NB4 (cell line): ENCODE data around the gene PDIA5.

Source experiments
- DNase-seq: peaks from one replicate; pipeline ENCODE4 v3.0.0; 2010; ENCODE audit warnings: low read depth
- H3K4me3 ChIP-seq: one replicate; pipeline ENCODE4 v1.5.1; 2011; ENCODE audit warnings: mild to moderate bottlenecking, low read depth, low read length, moderate library complexity
- MYC ChIP-seq: IDR thresholded peaks from 2 replicates; pipeline ENCODE4 v1.6.1; 2011; ENCODE audit warnings: low read depth, low read length
- POLR2A ChIP-seq: IDR thresholded peaks from 2 replicates; pipeline ENCODE4 v1.6.1; 2011; ENCODE audit warnings: mild to moderate bottlenecking; ENCODE audit not compliant: insufficient read length; ENCODE audit errors: extremely low read depth
- TF ChIP-seq, protein P1 (sequence below): IDR thresholded peaks from 2 replicates; pipeline ENCODE4 v1.6.1; 2011; ENCODE audit warnings: low read depth, low read length
- TF ChIP-seq, protein P2 (sequence below): IDR thresholded peaks from one replicate; pipeline ENCODE4 v1.5.1; 2012; ENCODE audit warnings: low read depth, low read length

PDIA5 gene

DNA sequence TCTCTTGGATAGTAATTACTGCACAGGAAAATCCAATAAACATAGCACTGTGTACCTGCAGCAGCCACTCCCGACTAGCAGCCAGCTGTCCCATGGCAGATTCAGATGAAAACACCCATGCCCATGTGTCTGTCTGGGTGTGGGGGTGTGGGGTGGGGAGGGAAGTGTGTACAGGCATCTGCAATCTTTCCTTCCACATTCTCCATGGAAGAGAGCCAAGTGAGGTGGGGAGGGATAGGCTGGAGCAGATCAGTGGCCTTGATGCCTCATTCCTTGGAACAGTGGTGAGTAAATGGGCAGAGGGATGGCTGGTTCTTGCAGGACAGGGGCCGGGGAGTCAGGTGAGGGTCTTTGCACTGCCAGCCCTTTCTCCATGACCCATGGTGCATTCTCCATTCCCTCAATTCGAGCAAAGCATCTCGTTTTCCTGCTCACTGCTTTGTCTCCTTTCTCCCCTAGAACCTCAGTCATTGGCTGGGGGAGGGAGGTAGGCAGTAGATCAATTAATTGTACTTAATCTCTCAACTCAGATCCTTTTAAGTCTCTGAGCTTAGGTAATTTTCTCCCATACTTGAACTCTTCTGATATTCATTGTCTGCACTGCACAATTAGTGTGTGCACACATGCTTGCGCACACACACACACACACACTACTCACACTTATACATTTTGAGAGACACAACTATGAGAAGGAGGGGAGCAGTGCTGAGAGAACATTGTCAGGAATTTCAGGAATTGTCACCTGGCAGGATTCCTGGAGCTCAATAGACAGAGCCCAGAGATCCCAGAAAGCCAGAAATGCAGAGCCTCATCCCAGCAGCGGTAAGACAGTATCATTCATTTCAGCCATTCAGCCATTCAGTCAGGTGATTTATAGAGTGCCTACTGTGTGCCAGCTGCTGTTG lies 31.9 kb downstream of the PDIA5 start:
- TF ChIP-seq POLR2A (no peak), MYC (no peak)
- TF ChIP-seq, protein P1, sequence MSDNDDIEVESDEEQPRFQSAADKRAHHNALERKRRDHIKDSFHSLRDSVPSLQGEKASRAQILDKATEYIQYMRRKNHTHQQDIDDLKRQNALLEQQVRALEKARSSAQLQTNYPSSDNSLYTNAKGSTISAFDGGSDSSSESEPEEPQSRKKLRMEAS = no peak
- TF ChIP-seq, protein P2, sequence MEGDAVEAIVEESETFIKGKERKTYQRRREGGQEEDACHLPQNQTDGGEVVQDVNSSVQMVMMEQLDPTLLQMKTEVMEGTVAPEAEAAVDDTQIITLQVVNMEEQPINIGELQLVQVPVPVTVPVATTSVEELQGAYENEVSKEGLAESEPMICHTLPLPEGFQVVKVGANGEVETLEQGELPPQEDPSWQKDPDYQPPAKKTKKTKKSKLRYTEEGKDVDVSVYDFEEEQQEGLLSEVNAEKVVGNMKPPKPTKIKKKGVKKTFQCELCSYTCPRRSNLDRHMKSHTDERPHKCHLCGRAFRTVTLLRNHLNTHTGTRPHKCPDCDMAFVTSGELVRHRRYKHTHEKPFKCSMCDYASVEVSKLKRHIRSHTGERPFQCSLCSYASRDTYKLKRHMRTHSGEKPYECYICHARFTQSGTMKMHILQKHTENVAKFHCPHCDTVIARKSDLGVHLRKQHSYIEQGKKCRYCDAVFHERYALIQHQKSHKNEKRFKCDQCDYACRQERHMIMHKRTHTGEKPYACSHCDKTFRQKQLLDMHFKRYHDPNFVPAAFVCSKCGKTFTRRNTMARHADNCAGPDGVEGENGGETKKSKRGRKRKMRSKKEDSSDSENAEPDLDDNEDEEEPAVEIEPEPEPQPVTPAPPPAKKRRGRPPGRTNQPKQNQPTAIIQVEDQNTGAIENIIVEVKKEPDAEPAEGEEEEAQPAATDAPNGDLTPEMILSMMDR = no peak
- no peak for DNase-seq
- H3K4me3 ChIP-seq = no peak overlapping the region

DNA sequence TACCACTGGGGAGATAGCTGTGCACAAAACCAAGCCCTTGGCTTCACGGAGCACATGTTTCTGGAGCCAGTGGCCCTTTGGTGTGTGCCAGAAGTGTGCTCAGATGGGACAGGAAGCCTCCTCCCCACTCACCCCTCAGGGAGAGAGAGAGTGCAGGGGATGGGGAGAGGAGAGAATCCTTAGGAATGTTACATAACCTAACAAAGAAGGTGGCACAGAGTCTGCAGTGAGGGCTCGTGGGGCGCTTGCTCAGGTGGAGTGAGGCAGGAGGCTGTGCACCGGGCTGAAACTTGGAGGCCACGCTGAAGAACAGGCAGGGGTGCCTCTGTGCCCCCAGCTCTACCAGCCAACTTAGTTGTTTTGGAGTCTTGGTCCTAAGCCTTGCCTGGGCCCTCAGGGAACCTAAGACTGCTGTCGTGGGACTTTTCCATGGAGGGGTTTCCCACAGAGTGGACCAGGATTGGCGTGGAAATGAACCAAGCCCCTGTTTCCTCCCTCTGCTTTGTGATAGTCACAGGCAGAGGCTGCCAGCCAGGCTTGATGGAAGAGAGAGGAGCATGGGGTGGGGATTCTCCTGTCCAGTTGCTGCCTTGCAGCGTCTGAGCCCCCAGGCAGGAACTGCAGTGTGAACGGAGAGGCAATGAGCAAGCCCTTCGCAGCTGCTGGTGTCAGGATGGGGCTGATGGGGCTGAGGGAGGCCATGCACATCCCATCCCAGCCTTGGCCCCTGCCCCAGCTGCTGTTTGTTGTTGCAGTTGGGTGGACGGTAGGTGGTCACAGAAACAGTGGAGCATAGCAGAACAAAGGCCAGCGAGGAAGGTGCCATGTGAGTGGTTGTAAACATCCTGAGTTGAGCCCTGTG lies 32.7 kb downstream of the PDIA5 start:
- no peak for DNase-seq
- TF ChIP-seq, protein P1 = no peak
- TF ChIP-seq, protein P2 = no peak
- no peak for TF ChIP-seq MYC
- no peak for TF ChIP-seq POLR2A
- no peak overlapping the region for H3K4me3 ChIP-seq

DNA sequence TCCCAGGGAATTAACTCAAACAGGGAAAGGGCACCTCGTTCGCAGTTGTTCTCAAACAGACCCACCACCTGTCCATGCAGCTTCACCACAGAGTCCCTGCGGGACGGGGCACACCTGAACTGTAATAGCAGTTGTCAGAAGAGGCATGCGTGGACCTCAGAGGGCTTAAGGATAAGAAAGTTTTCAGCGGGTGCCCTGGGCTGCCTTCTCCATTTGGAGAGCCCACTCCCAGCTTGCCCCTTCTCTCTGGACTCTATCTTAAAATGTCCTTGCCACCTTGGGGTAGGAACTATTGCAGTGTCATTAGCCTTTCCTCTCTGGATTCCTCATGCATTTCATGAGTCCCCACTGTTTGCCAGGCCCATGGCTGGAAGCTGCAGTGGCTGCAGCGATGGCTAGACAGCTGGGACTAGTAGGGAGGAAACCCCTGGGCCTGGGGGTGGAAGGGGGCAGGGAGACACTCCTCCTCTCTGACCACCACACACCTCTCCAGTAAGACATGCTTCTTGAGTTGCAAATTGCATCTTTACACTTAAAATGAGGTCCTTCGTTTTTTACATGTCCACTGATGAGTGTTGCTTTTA lies 33.5 kb downstream of the PDIA5 start:
- no peak for DNase-seq
- H3K4me3 ChIP-seq = no peak overlapping the region
- TF ChIP-seq, protein P2 = no peak
- TF ChIP-seq MYC (no peak), POLR2A (no peak)
- TF ChIP-seq, protein P1 = no peak

DNA sequence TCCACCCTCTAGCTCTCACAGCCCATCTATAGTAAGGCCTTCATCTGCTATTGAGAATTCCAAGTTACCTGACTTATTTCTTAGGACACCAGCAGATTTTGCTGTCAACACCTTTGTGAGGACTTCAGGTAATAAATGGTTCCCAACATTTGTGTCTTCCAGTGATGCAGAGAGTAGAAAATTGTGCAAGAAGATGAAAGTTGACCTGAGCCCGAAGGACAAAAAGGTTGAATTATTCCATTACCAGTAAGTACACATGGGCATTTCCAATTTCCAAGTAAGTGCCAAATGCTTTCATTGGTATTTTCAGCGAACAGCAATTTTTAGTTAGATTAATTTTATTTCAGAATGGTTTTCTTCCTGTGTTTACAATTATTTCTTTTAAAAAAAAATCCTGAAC lies 35.4 kb downstream of the PDIA5 start:
- DNase-seq = no peak
- TF ChIP-seq, protein P2 = no peak
- TF ChIP-seq MYC (no peak), POLR2A (no peak)
- TF ChIP-seq, protein P1 = no peak

DNA sequence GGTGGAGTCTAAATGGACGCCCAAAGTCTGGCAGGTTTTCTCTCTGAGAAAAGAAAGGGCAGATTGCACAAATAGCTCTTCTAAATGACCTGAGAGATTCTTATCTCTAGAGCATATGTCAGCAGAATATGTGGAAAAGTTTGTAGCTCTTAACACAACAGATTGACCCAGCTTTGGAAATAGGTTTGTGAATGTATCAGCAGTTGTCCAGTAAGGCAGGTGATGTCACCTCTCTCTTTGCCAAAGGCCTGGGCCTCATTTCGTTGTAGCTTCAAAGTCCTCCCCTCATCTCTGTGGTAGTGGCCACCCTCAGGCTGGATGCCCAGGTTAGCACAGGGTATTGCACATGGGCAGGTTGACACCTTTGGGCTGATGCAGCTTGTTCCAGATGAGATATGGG lies 36.0 kb downstream of the PDIA5 start:
- DNase-seq = no peak
- H3K4me3 ChIP-seq = no peak overlapping the region
- TF ChIP-seq POLR2A (no peak), MYC (no peak)
- TF ChIP-seq, protein P1 = no peak
- TF ChIP-seq, protein P2 = no peak

More for the DNA sequence above, 35.4 kb downstream of the PDIA5 start:
- no peak overlapping the region for H3K4me3 ChIP-seq
